Smooth muscle cell (in vitro differentiated cells): ENCODE data around the gene KRTAP9-8. TPM values are rescaled to one million over a fixed set of nuclear protein-coding genes. Genes with fewer than 3 reads are reported as not detected.
"Not testable (repeated sequence)": the region's sequence is repeated elsewhere in the genome, so short reads cannot be mapped to it uniquely, and the experiment has no call there.

Experiments
- DNase-seq: peaks from one replicate; lab custom pipeline; 2025; ENCODE audit not compliant: unreplicated experiment; lab: John Stamatoyannopoulos, UW
- H2AFZ ChIP-seq: fragments of 200-600 bp; sonication (generic); 2 replicates; pipeline ENCODE4 v1.6.0; 2016; ENCODE audit warnings: antibody characterized with exemption, low read depth, mild to moderate bottlenecking
- H3F3A ChIP-seq: fragments of 200-600 bp; sonication (generic); 2 replicates; pipeline ENCODE4 v1.6.0; 2017; ENCODE audit warnings: antibody characterized with exemption, low read depth
- H3K27ac ChIP-seq: fragments of 200-600 bp; sonication (generic); 2 replicates; pipeline ENCODE4 v1.5.1; 2016; ENCODE audit warnings: low read depth, mild to moderate bottlenecking
- H3K27me3 ChIP-seq: fragments of 200-600 bp; sonication (generic); 2 replicates; pipeline ENCODE4 v1.6.1; 2016; ENCODE audit warnings: low read depth, mild to moderate bottlenecking
- H3K36me3 ChIP-seq: fragments of 200-600 bp; sonication (generic); 2 replicates; pipeline ENCODE4 v1.5.1; 2016; ENCODE audit warnings: low read depth
- H3K4me1 ChIP-seq: fragments of 200-600 bp; sonication (generic); 2 replicates; pipeline ENCODE4 v1.5.1; 2016; ENCODE audit warnings: low read depth
- H3K4me2 ChIP-seq: fragments of 200-600 bp; sonication (generic); 2 replicates; pipeline ENCODE4 v1.6.0; 2016; ENCODE audit warnings: mild to moderate bottlenecking
- H3K4me3 ChIP-seq: fragments of 200-600 bp; sonication (generic); 2 replicates; pipeline ENCODE4 v1.5.1; 2016; ENCODE audit warnings: mild to moderate bottlenecking
- H3K79me2 ChIP-seq: fragments of 200-600 bp; sonication (generic); 2 replicates; pipeline ENCODE4 v1.6.0; 2016; ENCODE audit warnings: low read depth, mild to moderate bottlenecking
- H3K9ac ChIP-seq: fragments of 200-600 bp; sonication (generic); 2 replicates; pipeline ENCODE4 v1.6.0; 2016; ENCODE audit warnings: low read depth
- H3K9me3 ChIP-seq: fragments of 200-600 bp; sonication (generic); replicated peaks from 2 replicates; pipeline ENCODE4 v1.5.1; 2016; ENCODE audit warnings: low read depth
- H4K20me1 ChIP-seq: fragments of 200-600 bp; sonication (generic); 2 replicates; pipeline ENCODE4 v1.6.0; 2016; ENCODE audit warnings: low read depth
- CTCF ChIP-seq: fragments of 200-600 bp; sonication (generic); IDR thresholded peaks from 2 replicates; pipeline ENCODE4 v1.5.1; 2017; ENCODE audit warnings: borderline replicate concordance, mild to moderate bottlenecking, antibody characterized with exemption; ENCODE audit not compliant: insufficient read depth, poor library complexity, severe bottlenecking
- WGBS: methylation state at CpG from one replicate; pipeline ENCODE4 v1.1.7; 2016; ENCODE audit warnings: low lambda C conversion rate; 5-methylcytosine and 5-hydroxymethylcytosine counted together
- polyA plus RNA-seq: library from polyadenylated mRNA; unstranded; fragments of >200 nt; fragmentation: Nextera tagmentation; extraction: Ambion mirVana; gene quantifications from 2 replicates; pipeline ENCODE4 v1.2.1, GENCODE V29; 2016
- total RNA-seq: library from RNA; depleted of rRNA; stranded (reverse); fragments of >200 nt; gene quantifications from 2 replicates; pipeline ENCODE4 v1.2.3, GENCODE V29; 2014

Gene KRTAP9-8
- total and polyA plus RNA-seq, 2 experiments from 2014 or later = not detected

DNA sequence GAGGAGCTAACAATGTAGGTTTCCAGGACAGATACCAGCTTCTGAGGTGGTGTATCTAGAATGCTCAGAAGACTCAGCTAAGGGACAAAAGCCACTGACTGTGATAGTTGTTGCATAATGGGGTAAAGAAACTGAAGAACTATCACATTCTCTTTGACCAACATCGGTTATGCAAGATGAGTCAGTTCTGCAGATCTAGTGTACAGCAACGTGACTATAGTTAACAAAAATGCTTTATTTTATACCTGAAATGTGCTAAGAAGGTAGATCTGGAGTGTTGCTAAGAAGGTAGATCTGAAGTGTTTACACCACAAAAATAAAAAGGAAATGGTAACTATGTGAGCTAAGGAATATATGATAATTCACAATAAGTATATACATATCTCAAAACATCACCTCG is 29.9 kb downstream of the KRTAP9-8 start:
- Histone ChIP-seq H3F3A (no peaks in the 10 kb centered on the region), H3K27ac (no peak overlapping the region), H3K9me3 (no peaks in the 10 kb centered on the region), H3K4me3 (no peak overlapping the region), H3K9ac (no peak overlapping the region), H2AFZ (no peak overlapping the region), H3K4me1 (no peaks in the 10 kb centered on the region), H3K79me2 (no peaks in the 10 kb centered on the region), H4K20me1 (no peaks in the 10 kb centered on the region), H3K4me2 (no peak overlapping the region), H3K36me3 (no peaks in the 10 kb centered on the region), H3K27me3 (peaks cover 19% of the 10 kb centered on the region)
- DNase-seq = no peak
- TF ChIP-seq CTCF = no peak
- WGBS = no CpG with 5 or more reads among the region's 3 CpGs

GRCh38 chr17:41271323-41271722 is 33.5 kb downstream of the KRTAP9-8 start:
- not testable (repeated sequence) for H4K20me1 ChIP-seq, H2AFZ ChIP-seq, H3K79me2 ChIP-seq, H3K36me3 ChIP-seq, H3K4me3 ChIP-seq, H3K4me2 ChIP-seq, H3K9me3 ChIP-seq, DNase-seq, H3K9ac ChIP-seq, H3K27ac ChIP-seq, H3F3A ChIP-seq, H3K27me3 ChIP-seq, H3K4me1 ChIP-seq
- no CpG with 5 or more reads among the region's 1 CpG for WGBS

DNA sequence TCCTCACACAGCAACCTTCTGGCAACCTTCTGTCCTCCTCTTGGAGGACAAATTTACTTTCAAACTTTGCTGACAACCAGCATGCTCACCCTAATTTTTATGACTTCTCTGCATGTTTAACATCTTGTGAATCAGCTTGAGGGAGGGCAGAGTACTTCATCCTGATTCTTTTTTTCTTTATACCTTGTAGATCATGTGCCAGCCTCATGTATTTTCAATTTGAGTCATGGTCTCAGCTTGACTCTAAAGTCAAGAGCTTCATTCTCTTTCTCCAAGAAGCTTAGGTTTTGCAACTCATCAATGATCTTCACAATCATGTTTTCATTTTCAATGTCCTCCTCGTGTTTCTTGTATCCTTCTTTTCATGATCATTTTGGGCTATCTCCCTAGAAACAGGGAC is 34.1 kb downstream of the KRTAP9-8 start:
- Histone ChIP-seq H3F3A (no peaks in the 10 kb centered on the region), H2AFZ (no peak overlapping the region), H3K4me2 (no peak overlapping the region), H4K20me1 (no peaks in the 10 kb centered on the region), H3K4me3 (no peak overlapping the region), H3K9me3 (no peaks in the 10 kb centered on the region), H3K27ac (no peak overlapping the region), H3K9ac (no peak overlapping the region), H3K79me2 (no peaks in the 10 kb centered on the region), H3K27me3 (peaks cover 7% of the 10 kb centered on the region), H3K4me1 (no peaks in the 10 kb centered on the region), H3K36me3 (no peaks in the 10 kb centered on the region)
- no peak for DNase-seq
- WGBS = no CpG with 5 or more reads among the region's 1 CpG
- TF ChIP-seq CTCF = no peak

DNA sequence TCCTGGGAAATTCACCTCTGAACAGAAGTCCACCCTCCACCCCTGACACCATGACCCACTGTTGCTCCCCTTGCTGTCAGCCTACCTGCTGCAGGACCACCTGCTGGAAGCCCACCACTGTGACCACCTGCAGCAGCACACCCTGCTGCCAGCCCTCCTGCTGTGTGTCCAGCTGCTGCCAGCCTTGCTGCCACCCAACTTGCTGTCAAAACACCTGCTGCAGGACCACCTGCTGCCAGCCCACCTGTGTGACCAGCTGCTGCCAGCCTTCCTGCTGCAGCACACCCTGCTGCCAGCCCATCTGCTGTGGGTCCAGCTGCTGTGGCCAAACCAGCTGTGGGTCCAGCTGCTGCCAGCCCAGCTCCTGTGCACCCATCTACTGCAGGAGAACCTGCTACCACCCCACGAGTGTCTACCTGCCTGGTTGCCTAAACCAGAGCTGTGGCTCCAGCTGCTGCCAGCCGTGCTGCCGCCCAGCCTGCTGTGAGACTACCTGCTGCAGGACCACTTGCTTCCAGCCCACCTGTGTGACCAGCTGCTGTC is 37.9 kb downstream of the KRTAP9-8 start, which contains the start of gene KRTAP9-7:
Gene KRTAP9-7 (plus strand): TSS at position 51 of the 543 bp plus-strand sequence. CDS start 0 bp downstream, at position 51.
- not testable (repeated sequence) for H3K79me2 ChIP-seq, H2AFZ ChIP-seq, H3K9ac ChIP-seq, H3K4me2 ChIP-seq, H3K4me3 ChIP-seq, H3K36me3 ChIP-seq, H3K27me3 ChIP-seq, H3F3A ChIP-seq, H3K27ac ChIP-seq, H3K9me3 ChIP-seq, H4K20me1 ChIP-seq, H3K4me1 ChIP-seq, DNase-seq
- WGBS = 80% methylated on average over 3 of the region's 3 CpGs
